Natural killer cell treated with Interleukin-12 subunit alpha and Interleukin-12 subunit beta and Interleukin-15 and Interleukin-18, amount 100 ng/mL, for 72 hours (primary cell): Measurements from ENCODE around the gene TPST1. TPM values are rescaled to one million over a fixed set of nuclear protein-coding genes. Genes with fewer than 3 reads are reported as not detected.

Experiments
- ATAC-seq, 2 donors: fragments of 150-1000 bp; cut with Tn5 transposase in 1 of 2; sonication (Bioruptor Pico), chemical (Tn5 transposase) in 1 of 2; 2 replicates each; pipeline ENCODE4 v1.10.0; 2021
- DNase-seq: peaks from one replicate; pipeline ENCODE4 v3.0.0; 2022; ENCODE audit warnings: low spot score
- H3K27ac Mint-ChIP-seq, 2 donors: 1 replicate in 1 of 2; 2 replicates in 1 of 2; pipeline ENCODE4 v1.8.0; 2022; ENCODE audit warnings: mixed read lengths in 2 of 2, mild to moderate bottlenecking in 1 of 2, moderate library complexity in 1 of 2
- H3K27me3 Mint-ChIP-seq, 2 donors: 1 replicate in 1 of 2; 2 replicates in 1 of 2; pipeline ENCODE4 v1.8.0; 2022; ENCODE audit warnings: mixed read lengths in 2 of 2
- H3K36me3 Mint-ChIP-seq: one replicate; pipeline ENCODE4 v1.8.0; 2022; ENCODE audit warnings: mixed read lengths
- H3K4me1 Mint-ChIP-seq, 2 donors: 1 replicate in 1 of 2; 2 replicates in 1 of 2; pipeline ENCODE4 v1.8.0; 2022; ENCODE audit warnings: low read depth in 2 of 2, mixed read lengths in 2 of 2, mild to moderate bottlenecking in 1 of 2
- H3K4me3 Mint-ChIP-seq: one replicate; pipeline ENCODE4 v1.8.0; 2022; ENCODE audit warnings: mixed read lengths
- H3K9me3 Mint-ChIP-seq: 2 replicates; pipeline ENCODE4 v1.8.0; 2022; ENCODE audit warnings: mixed read lengths
- total RNA-seq, 2 donors: library from RNA; stranded (reverse); gene quantifications; one replicate each; pipeline ENCODE4 v1.2.3, GENCODE V29; 2022

Gene TPST1
- total RNA-seq, 2 donors from 2014 or later = 4.2 to 4.6 TPM

DNA sequence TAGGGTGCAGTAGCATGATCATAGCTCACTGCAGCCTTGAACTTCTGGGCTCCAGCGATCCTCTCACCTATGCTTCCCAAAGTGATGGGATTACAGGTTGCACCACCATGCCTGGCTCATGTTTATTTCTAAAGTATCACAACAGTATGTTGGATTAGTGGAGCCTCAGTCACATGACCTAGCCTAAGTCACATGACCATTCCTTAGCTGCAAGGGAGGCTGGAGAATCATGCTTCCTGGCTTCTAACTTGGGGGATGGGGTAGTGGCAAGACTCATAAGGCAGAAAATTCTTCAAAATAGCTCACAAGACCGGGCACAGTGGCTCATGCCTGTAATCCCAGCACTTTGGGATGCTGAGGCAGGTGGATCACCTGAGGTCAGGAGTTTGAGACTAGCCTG is 26.9 kb upstream of the TPST1 start:
- Mint-ChIP-seq H3K27ac (no peak overlapping the region), H3K9me3 (no peaks in the 10 kb centered on the region), H3K36me3 (no peaks in the 10 kb centered on the region), H3K27me3 (no peaks in the 10 kb centered on the region), H3K4me1 (no peaks in the 10 kb centered on the region), H3K4me3 (no peak overlapping the region)
- ATAC-seq = no peak
- no peak for DNase-seq

DNA sequence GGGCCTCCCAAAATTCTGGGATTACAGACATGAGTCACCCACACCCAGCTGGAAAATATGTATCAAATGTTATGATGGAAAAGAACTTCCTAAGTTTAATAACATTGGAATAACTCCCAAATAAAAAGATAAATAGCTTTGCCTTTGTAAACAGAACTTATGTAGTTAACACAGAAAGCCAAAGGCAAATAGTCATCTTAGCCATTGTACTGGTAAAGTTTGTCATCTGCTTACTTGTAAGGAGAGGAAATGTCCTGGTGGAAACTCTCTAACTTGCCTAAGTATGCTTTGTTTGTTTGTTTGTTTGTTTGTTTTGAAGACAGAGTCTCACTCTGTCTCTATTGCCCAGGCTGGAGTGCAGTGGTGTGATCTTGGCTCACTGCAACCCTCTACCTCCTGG is 23.8 kb upstream of the TPST1 start:
- no peaks in the 10 kb centered on the region for H3K36me3 Mint-ChIP-seq
- no peak overlapping the region for H3K27ac Mint-ChIP-seq
- H3K4me3 Mint-ChIP-seq = no peak overlapping the region
- H3K9me3 Mint-ChIP-seq = no peaks in the 10 kb centered on the region
- DNase-seq (no peak), ATAC-seq (no peak)
- H3K27me3 Mint-ChIP-seq = no peaks in the 10 kb centered on the region
- no peaks in the 10 kb centered on the region for H3K4me1 Mint-ChIP-seq

DNA sequence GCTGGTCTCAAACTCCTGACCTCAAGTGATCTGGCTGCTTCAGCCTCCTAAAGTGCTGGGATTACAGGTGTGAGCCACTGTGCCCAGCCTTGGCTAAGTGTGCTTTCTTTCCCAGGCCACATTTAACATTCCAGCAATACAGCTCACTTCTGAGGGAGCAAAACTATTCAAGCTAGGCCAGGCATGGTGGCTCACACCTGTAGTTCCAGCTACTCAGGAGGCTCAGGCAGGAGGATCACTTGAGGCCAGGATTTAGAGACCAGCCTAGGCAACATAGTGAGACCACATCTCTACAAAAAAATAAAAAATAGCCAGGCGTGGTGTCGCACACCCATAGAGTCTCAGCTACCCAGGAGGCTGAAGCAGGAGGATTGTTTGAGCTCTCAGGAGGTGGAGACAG is 23.3 kb upstream of the TPST1 start:
- no peaks in the 10 kb centered on the region for H3K4me1 Mint-ChIP-seq
- H3K9me3 Mint-ChIP-seq = no peaks in the 10 kb centered on the region
- no peak for DNase-seq
- no peaks in the 10 kb centered on the region for H3K27me3 Mint-ChIP-seq
- H3K27ac Mint-ChIP-seq = no peak overlapping the region
- H3K4me3 Mint-ChIP-seq = no peak overlapping the region
- H3K36me3 Mint-ChIP-seq = no peaks in the 10 kb centered on the region
- ATAC-seq = no peak

DNA sequence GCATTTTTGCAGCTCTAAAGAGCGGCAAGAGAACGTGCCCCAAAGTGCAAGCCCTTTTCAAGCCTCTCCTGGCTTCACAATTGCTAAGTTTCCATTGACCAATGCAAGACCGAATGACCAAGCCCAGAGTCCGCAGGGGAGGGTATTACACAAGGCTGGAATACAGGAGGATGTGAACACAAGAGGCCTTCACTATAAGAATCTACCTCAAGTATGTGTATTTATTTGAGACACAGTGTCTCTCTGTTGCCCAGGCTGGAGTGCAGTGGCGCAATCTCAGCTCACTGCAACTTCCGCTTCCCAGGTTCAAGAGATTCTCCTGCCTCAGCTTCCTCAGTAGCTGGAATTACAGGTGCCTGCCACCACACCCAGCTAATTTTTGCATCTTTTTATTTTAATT is 22.2 kb upstream of the TPST1 start:
- H3K27ac Mint-ChIP-seq = no peak overlapping the region

DNA sequence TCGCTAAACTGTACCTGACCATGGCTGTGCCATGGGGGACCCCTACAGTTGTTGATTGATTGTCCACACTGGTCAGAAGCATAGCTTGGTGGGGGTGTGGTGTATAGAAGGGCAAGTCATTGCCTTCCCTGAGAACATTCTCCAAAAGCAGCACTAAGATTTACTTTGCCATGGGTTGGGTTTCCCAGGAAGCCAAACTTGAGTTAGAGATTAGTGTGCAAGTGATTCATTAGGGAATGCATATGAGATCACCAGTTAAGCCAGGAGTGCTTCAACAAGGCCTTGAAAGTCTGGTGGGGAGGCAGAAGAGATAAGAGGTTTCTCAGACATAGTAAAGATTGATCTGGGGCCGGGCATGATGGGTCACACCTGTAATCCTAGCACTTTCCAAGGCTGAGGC is 21.4 kb upstream of the TPST1 start:
- Mint-ChIP-seq H3K36me3 (no peaks in the 10 kb centered on the region), H3K9me3 (no peaks in the 10 kb centered on the region), H3K27ac (peak overlapping the region in 1 of 2 donors; percentile 44), H3K4me1 (no peaks in the 10 kb centered on the region), H3K4me3 (no peak overlapping the region), H3K27me3 (peaks cover 0 to 5% of the 10 kb centered on the region in 2 donors)
- DNase-seq (no peak), ATAC-seq (no peak)

More for the DNA sequence above, 22.2 kb upstream of the TPST1 start:
- H3K4me3 Mint-ChIP-seq = no peak overlapping the region
- no peaks in the 10 kb centered on the region for H3K36me3 Mint-ChIP-seq
- no peaks in the 10 kb centered on the region for H3K4me1 Mint-ChIP-seq
- ATAC-seq (no peak), DNase-seq (no peak)
- no peaks in the 10 kb centered on the region for H3K27me3 Mint-ChIP-seq
- H3K9me3 Mint-ChIP-seq = no peaks in the 10 kb centered on the region

- H3K4me3 Mint-ChIP-seq = no peak overlapping the region
- no peaks in the 10 kb centered on the region for H3K36me3 Mint-ChIP-seq
- H3K9me3 Mint-ChIP-seq = no peaks in the 10 kb centered on the region
- DNase-seq = no peak
- H3K4me1 Mint-ChIP-seq = no peaks in the 10 kb centered on the region
- no peak overlapping the region for H3K27ac Mint-ChIP-seq
- H3K27me3 Mint-ChIP-seq = peaks cover 0 to 8% of the 10 kb centered on the region in 2 donors
- ATAC-seq = no peak
Observed at GRCh38 chr7:66185680-66186187, 19.4 kb upstream of the TPST1 start.

DNA sequence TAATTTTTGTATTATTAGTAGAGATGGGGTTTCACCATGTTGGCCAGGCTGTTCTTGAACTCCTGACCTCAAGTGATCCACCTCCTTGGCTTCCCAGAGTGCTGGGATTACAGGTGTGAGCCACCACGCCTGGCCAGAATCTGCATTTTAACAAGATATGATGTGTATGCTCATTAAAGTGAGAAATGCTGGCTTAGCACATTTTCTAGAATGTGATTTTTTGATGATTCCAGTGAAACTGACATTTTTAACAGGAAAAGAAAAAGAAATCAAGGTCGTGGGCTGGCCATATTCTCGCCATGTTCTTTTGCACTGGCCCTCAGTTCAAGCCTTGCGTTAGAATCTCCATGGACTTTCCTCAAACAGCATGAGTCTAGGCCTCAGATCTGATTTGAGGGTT is 18.1 kb upstream of the TPST1 start:
- ATAC-seq = no peak
- no peaks in the 10 kb centered on the region for H3K9me3 Mint-ChIP-seq
- no peak for DNase-seq
- no peaks in the 10 kb centered on the region for H3K36me3 Mint-ChIP-seq
- H3K4me3 Mint-ChIP-seq = no peak overlapping the region
- H3K27me3 Mint-ChIP-seq = peaks cover 0 to 8% of the 10 kb centered on the region in 2 donors
- no peak overlapping the region for H3K27ac Mint-ChIP-seq
- H3K4me1 Mint-ChIP-seq = no peaks in the 10 kb centered on the region

GRCh38 chr7:66187905-66188304 is 17.2 kb upstream of the TPST1 start:
- DNase-seq (no peak), ATAC-seq (no peak)
- peaks cover 0 to 3% of the 10 kb centered on the region in 2 donors for H3K4me1 Mint-ChIP-seq
- H3K27ac Mint-ChIP-seq = no peak overlapping the region
- H3K27me3 Mint-ChIP-seq = peaks cover 0 to 8% of the 10 kb centered on the region in 2 donors
- no peaks in the 10 kb centered on the region for H3K9me3 Mint-ChIP-seq
- no peaks in the 10 kb centered on the region for H3K36me3 Mint-ChIP-seq
- H3K4me3 Mint-ChIP-seq = no peak overlapping the region

DNA sequence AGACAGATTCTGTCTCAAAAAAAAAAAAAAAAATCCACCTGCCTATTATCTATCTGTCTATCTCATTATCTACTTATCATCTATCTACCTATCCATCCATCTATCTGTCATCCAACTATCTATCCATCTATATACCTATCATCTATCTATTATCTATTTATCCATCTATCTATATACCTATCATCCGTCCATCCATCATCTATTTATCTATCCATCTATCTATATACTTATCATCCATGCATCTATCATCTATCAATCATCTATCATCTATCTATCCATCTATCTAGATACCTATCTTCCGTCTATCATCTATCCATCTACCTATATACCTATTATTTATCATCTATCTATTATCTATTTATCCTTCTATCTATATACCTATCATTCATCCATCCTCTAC is 16.5 kb upstream of the TPST1 start:
- DNase-seq (no peak), ATAC-seq (no peak)
- H3K36me3 Mint-ChIP-seq = no peaks in the 10 kb centered on the region
- H3K9me3 Mint-ChIP-seq = no peaks in the 10 kb centered on the region
- H3K4me3 Mint-ChIP-seq = no peak overlapping the region
- peaks cover 0 to 4% of the 10 kb centered on the region in 2 donors for H3K4me1 Mint-ChIP-seq
- no peak overlapping the region for H3K27ac Mint-ChIP-seq
- H3K27me3 Mint-ChIP-seq = peaks cover 0 to 8% of the 10 kb centered on the region in 2 donors

DNA sequence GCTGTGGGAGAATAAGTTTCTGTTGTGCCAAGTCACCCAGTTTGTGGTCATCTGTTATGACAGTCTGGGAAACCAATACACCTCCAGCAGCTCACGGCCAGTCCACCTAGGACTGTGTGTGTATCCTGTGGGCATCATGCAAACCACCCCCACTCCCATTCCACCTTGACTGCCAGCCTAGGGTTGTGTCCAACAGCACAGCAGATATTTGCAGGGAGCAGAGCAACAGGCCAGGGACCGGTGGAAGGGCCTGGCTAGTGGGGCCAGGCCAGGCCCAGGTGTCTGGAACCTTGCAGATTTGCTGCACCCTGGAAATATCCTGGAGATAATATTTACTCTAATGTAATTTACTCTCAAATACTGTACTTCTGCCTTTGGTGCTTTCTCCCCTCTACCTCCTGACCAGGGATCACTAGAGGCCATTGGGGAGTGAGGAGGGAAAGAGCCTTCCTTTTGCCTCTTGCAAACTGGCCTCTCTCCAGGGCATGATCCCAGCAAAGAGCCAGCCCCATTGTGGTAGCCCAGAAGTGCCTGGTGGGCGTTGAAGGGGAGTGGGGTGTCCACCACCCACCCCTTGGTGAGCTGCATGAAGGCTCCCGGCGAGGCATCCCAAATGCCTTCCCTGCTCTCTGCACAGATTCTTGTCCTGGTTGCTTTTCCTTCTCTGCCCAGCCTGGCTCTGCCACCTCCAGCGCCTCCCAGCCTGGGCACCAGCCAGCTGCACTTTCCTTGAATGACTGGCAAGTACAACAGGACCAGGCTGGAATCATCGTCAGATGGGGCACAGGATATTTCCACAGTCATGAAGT is 15.2 kb upstream of the TPST1 start:
- Mint-ChIP-seq H3K4me1 (peaks cover 0 to 4% of the 10 kb centered on the region in 2 donors), H3K9me3 (no peaks in the 10 kb centered on the region), H3K27me3 (peaks cover 0 to 8% of the 10 kb centered on the region in 2 donors), H3K36me3 (no peaks in the 10 kb centered on the region), H3K27ac (no peak overlapping the region), H3K4me3 (no peak overlapping the region)
- ATAC-seq (peak in 1 of 2 donors; percentile 56), DNase-seq (no peak)

DNA sequence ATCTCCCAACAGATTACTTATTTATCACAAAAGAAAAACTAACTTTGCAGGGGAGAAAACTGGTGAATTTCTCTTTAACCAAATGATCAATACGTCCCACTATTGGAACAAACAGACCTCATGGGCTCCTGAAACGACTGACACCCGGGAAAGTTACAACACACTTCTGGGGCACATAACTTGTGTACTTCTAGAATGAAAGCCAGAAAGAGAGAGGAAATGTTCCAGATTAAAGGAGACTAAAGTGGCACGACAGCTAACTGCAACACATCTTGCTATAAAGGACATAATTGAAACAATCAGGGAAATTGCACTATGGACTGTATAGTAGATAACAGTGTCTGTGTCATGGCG is 14.7 kb upstream of the TPST1 start:
- Mint-ChIP-seq H3K36me3 (no peaks in the 10 kb centered on the region), H3K27ac (no peak overlapping the region), H3K27me3 (peaks cover 0 to 8% of the 10 kb centered on the region in 2 donors), H3K4me1 (peaks cover 0 to 4% of the 10 kb centered on the region in 2 donors), H3K4me3 (no peak overlapping the region), H3K9me3 (no peaks in the 10 kb centered on the region)
- DNase-seq (no peak), ATAC-seq (no peak)

- DNase-seq (no peak), ATAC-seq (no peak)
- H3K4me1 Mint-ChIP-seq = peaks cover 0 to 4% of the 10 kb centered on the region in 2 donors
- no peaks in the 10 kb centered on the region for H3K36me3 Mint-ChIP-seq
- H3K27me3 Mint-ChIP-seq = peaks cover 0 to 8% of the 10 kb centered on the region in 2 donors
- no peaks in the 10 kb centered on the region for H3K9me3 Mint-ChIP-seq
- peak overlapping the region in 1 of 2 donors; percentile 28 for H3K27ac Mint-ChIP-seq
- H3K4me3 Mint-ChIP-seq = no peak overlapping the region
Observed at GRCh38 chr7:66193146-66193725, 11.9 kb upstream of the TPST1 start.

DNA sequence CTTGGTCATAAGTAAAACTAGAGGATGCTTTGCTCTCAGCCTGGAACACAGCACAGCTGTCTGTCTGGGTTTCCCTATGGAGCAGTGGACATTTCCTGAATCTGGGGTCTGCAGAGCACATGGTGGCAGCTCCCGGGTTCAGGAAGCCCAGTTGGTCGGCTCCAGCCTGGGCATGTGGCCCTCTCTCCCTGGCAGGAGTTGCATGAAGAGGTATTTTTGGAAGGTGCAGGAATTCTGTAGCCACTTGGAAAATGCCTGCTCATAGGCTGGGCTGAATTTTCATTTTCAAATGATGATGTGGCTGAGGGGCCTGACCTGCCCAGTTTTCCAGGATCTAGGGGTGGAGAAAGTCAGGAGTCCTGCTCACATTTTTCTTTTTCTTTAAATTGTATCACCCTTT is 6.7 kb upstream of the TPST1 start:
- H3K36me3 Mint-ChIP-seq = no peaks in the 10 kb centered on the region
- H3K4me3 Mint-ChIP-seq = no peak overlapping the region
- no peak overlapping the region for H3K27ac Mint-ChIP-seq
- DNase-seq (no peak), ATAC-seq (no peak)
- H3K4me1 Mint-ChIP-seq = peaks cover 0 to 5% of the 10 kb centered on the region in 2 donors
- H3K9me3 Mint-ChIP-seq = no peaks in the 10 kb centered on the region
- H3K27me3 Mint-ChIP-seq = peaks cover 0 to 4% of the 10 kb centered on the region in 2 donors

GRCh38 chr7:66198956-66199355 is 6.2 kb upstream of the TPST1 start:
- Mint-ChIP-seq H3K9me3 (no peaks in the 10 kb centered on the region), H3K27me3 (peaks cover 0 to 4% of the 10 kb centered on the region in 2 donors), H3K36me3 (no peaks in the 10 kb centered on the region), H3K27ac (no peak overlapping the region), H3K4me1 (peaks cover 0 to 5% of the 10 kb centered on the region in 2 donors), H3K4me3 (no peak overlapping the region)
- ATAC-seq (no peak), DNase-seq (no peak)
